MM.1S (cell line): Measurements from ENCODE around the gene TMPRSS9.

ENCODE experiments used
- DNase-seq: peaks from one replicate; pipeline ENCODE4 v3.0.0-alpha.2; 2015
- H2AFZ ChIP-seq: fragments of 300-600 bp; sonication (generic); 2 replicates; pipeline ENCODE4 v1.6.0; 2016; ENCODE audit warnings: antibody characterized with exemption, low read length
- H3F3A ChIP-seq: fragments of 300-600 bp; sonication (generic); 2 replicates; pipeline ENCODE4 v1.6.1; 2016; ENCODE audit warnings: mild to moderate bottlenecking, antibody characterized with exemption, low read length, moderate library complexity, mixed read lengths; ENCODE audit not compliant: insufficient read depth
- H3K27ac ChIP-seq: fragments of 300-600 bp; sonication (generic); 2 replicates; pipeline ENCODE4 v1.5.1; 2016; ENCODE audit warnings: mild to moderate bottlenecking, low read length
- H3K27me3 ChIP-seq: fragments of 300-600 bp; sonication (generic); replicated peaks from 2 replicates; pipeline ENCODE4 v1.6.0; 2016; ENCODE audit warnings: low read length; ENCODE audit not compliant: insufficient read depth
- H3K36me3 ChIP-seq: fragments of 300-600 bp; sonication (generic); replicated peaks from 2 replicates; pipeline ENCODE4 v1.6.1; 2016; ENCODE audit warnings: mild to moderate bottlenecking, low read length, mixed read lengths; ENCODE audit not compliant: insufficient read depth
- H3K4me1 ChIP-seq: fragments of 300-600 bp; sonication (generic); 2 replicates; pipeline ENCODE4 v1.6.1; 2016; ENCODE audit warnings: low read length, mixed read lengths
- H3K4me2 ChIP-seq: fragments of 300-600 bp; sonication (generic); 2 replicates; pipeline ENCODE4 v1.6.0; 2016; ENCODE audit warnings: low read depth, low read length
- H3K4me3 ChIP-seq: fragments of 300-600 bp; sonication (generic); 2 replicates; pipeline ENCODE4 v1.5.1; 2016; ENCODE audit warnings: low read length, mixed read lengths
- H3K79me2 ChIP-seq: fragments of 300-600 bp; sonication (generic); 2 replicates; pipeline ENCODE4 v1.6.1; 2016; ENCODE audit warnings: mixed run types, low read length, mixed read lengths
- H3K9ac ChIP-seq: fragments of 300-600 bp; sonication (generic); 2 replicates; pipeline ENCODE4 v1.6.1; 2016; ENCODE audit warnings: low read length, mixed read lengths
- H3K9me2 ChIP-seq: fragments of 300-600 bp; sonication (generic); replicated peaks from 2 replicates; pipeline ENCODE4 v1.6.1; 2016; ENCODE audit warnings: mild to moderate bottlenecking, low read length, mixed read lengths; ENCODE audit not compliant: insufficient read depth
- H3K9me3 ChIP-seq: fragments of 300-600 bp; sonication (generic); replicated peaks from 2 replicates; pipeline ENCODE4 v1.6.1; 2016; ENCODE audit warnings: mild to moderate bottlenecking, low read length, mixed read lengths; ENCODE audit not compliant: insufficient read depth
- H4K20me1 ChIP-seq: fragments of 300-600 bp; sonication (generic); 2 replicates; pipeline ENCODE4 v1.6.1; 2016; ENCODE audit warnings: mild to moderate bottlenecking, low read length, moderate library complexity, mixed read lengths; ENCODE audit not compliant: insufficient read depth
- CTCF ChIP-seq: fragments of 300-600 bp; sonication (generic); IDR thresholded peaks from 2 replicates; pipeline ENCODE4 v1.5.1; 2016; ENCODE audit warnings: antibody characterized with exemption, low read length, mixed read lengths
- EZH2 ChIP-seq: fragments of 300-600 bp; sonication (generic); optimal IDR thresholded peaks from 2 replicates; pipeline ENCODE3; 2017; ENCODE audit warnings: low read depth, mild to moderate bottlenecking, antibody characterized with exemption, low read length, mixed read lengths
- EZH2phosphoT487 ChIP-seq: fragments of 300-600 bp; sonication (generic); IDR thresholded peaks from 2 replicates; pipeline ENCODE4 v1.6.1; 2018; ENCODE audit warnings: antibody characterized with exemption, low read length

Gene TMPRSS9

GRCh38 chr19:2454199-2454961, 94.3 kb downstream of the TMPRSS9 start:
- peaks cover 7% of the 10 kb centered on the region; the same call in 1 of the 2 replicates for H3K4me1 ChIP-seq

GRCh38 chr19:2454962-2455850, 95.1 kb downstream of the TMPRSS9 start:
- H3K79me2 ChIP-seq = peaks cover 69% of the 10 kb centered on the region
- no peaks in the 10 kb centered on the region for H3K9me2 ChIP-seq
- no peak for DNase-seq
- peak overlapping the region; percentile 98 for H3K9ac ChIP-seq
- peaks cover 20% of the 10 kb centered on the region for H4K20me1 ChIP-seq
- H3K9me3 ChIP-seq = no peaks in the 10 kb centered on the region
- no peaks in the 10 kb centered on the region for H3K36me3 ChIP-seq
- peaks cover 7% of the 10 kb centered on the region; the same call in 1 of the 2 replicates for H3K4me1 ChIP-seq
- peaks cover 8% of the 10 kb centered on the region; the same call in 1 of the 2 replicates for H3F3A ChIP-seq
- H3K4me2 ChIP-seq = peak overlapping the region; percentile 87
- TF ChIP-seq EZH2phosphoT487 (no peak), CTCF (no peak), EZH2 (no peak)
- H2AFZ ChIP-seq = no peak overlapping the region
- peak overlapping the region; percentile 39; the same call in 1 of the 2 replicates for H3K27ac ChIP-seq
- peak overlapping the region; percentile 98 for H3K4me3 ChIP-seq
- H3K27me3 ChIP-seq = no peaks in the 10 kb centered on the region

More at GRCh38 chr19:2454199-2454961, 94.3 kb downstream of the TMPRSS9 start:
- H2AFZ ChIP-seq = no peak overlapping the region
- H3K4me3 ChIP-seq = no peak overlapping the region
- no peaks in the 10 kb centered on the region for H3K27me3 ChIP-seq
- H3K4me2 ChIP-seq = no peak overlapping the region
- DNase-seq = no peak
- no peaks in the 10 kb centered on the region for H3K36me3 ChIP-seq
- H3K9ac ChIP-seq = no peak overlapping the region
- TF ChIP-seq CTCF (no peak), EZH2phosphoT487 (no peak), EZH2 (no peak)
- H3K79me2 ChIP-seq = peaks cover 76% of the 10 kb centered on the region
- peaks cover 20% of the 10 kb centered on the region for H4K20me1 ChIP-seq
- no peaks in the 10 kb centered on the region for H3K9me2 ChIP-seq
- no peaks in the 10 kb centered on the region for H3K9me3 ChIP-seq
- no peak overlapping the region for H3K27ac ChIP-seq
- H3F3A ChIP-seq = peaks cover 8% of the 10 kb centered on the region; the same call in 1 of the 2 replicates

GRCh38 chr19:2455851-2456570, 95.9 kb downstream of the TMPRSS9 start:
- Histone ChIP-seq H3K36me3 (no peaks in the 10 kb centered on the region), H3K27me3 (no peaks in the 10 kb centered on the region), H3K9me3 (no peaks in the 10 kb centered on the region), H3K79me2 (peaks cover 61% of the 10 kb centered on the region), H3F3A (peaks cover 8% of the 10 kb centered on the region; the same call in 1 of the 2 replicates), H3K9me2 (no peaks in the 10 kb centered on the region), H2AFZ (peak overlapping the region; percentile 6; the same call in 1 of the 2 replicates), H3K4me2 (peak overlapping the region; percentile 87), H3K9ac (peak overlapping the region; percentile 98), H3K4me3 (peak overlapping the region; percentile 98), H4K20me1 (peaks cover 20% of the 10 kb centered on the region), H3K4me1 (peaks cover 8% of the 10 kb centered on the region; the same call in 1 of the 2 replicates), H3K27ac (peak overlapping the region; percentile 39; the same call in 1 of the 2 replicates)
- TF ChIP-seq EZH2phosphoT487 (no peak), CTCF (no peak), EZH2 (no peak)
- DNase-seq = peak; percentile 62
